IMR-90 (cell line): ENCODE measurements around the gene TGFB2. TPM values are rescaled to one million over a fixed set of nuclear protein-coding genes. Genes with fewer than 3 reads are reported as not detected.

ENCODE experiments used
- BHLHE40 ChIP-seq: fragments of 150-350 bp; IDR thresholded peaks from 2 replicates; pipeline ENCODE4 v1.6.1; 2016; ENCODE audit warnings: mild to moderate bottlenecking, low read depth, low read length
- CEBPB ChIP-seq: IDR thresholded peaks from 2 replicates; pipeline ENCODE4 v1.6.1; 2012; ENCODE audit warnings: low read depth, low read length, improper control_type of control experiment
- CHD1 ChIP-seq: IDR thresholded peaks from 2 replicates; pipeline ENCODE4 v1.6.1; 2012; ENCODE audit warnings: low read depth, low read length, improper control_type of control experiment
- POLR2A ChIP-seq: IDR thresholded peaks from 2 replicates; pipeline ENCODE4 v1.6.1; 2012; ENCODE audit warnings: mild to moderate bottlenecking, low read depth, low read length
- RAD21 ChIP-seq: IDR thresholded peaks from 2 replicates; pipeline ENCODE4 v1.6.1; 2012; ENCODE audit warnings: low read length, improper control_type of control experiment
- RFX5 ChIP-seq: IDR thresholded peaks from 2 replicates; pipeline ENCODE4 v1.8.0; 2012; ENCODE audit warnings: low read depth, mild to moderate bottlenecking, low read length, moderate library complexity
- USF2 ChIP-seq: fragments of 150-350 bp; IDR thresholded peaks from 2 replicates; pipeline ENCODE4 v1.6.1; 2017; ENCODE audit warnings: mild to moderate bottlenecking, antibody characterized with exemption, low read length, low read depth
- polyA plus RNA-seq, 3 experiments: library from polyadenylated mRNA; depleted of rRNA; stranded (reverse); fragments of >200 nt; gene quantifications; 2 replicates each; pipeline ENCODE4 v1.2.3, GENCODE V29; 2012; ENCODE audit warnings: low replicate concordance in 1 of 3
- total RNA-seq: library from RNA; depleted of rRNA; stranded (reverse); fragments of >200 nt; gene quantifications from 2 replicates; pipeline ENCODE4 v1.2.3, GENCODE V29; 2012

Gene TGFB2
- total and polyA plus RNA-seq, 2 of the 4 experiments (the other 2 are of a cell fraction): 3.7 to 3.8 TPM

- no peak for TF ChIP-seq USF2
- TF ChIP-seq POLR2A: 0 out of 2 replicates have a peak, but pooled peaks have one; percentile 48
- TF ChIP-seq CEBPB: no peak
- TF ChIP-seq RFX5: no peak
- no peak for TF ChIP-seq CHD1
- no peak for TF ChIP-seq BHLHE40
- peak; percentile 93 for TF ChIP-seq RAD21
These were observed 16.3 kb downstream of the TGFB2 start (continued) for GRCh38 chr1:218361298-218362065.
